Endothelial cell (in vitro differentiated cells): ENCODE measurements around the gene DCAF11. TPM values are rescaled to one million over a fixed set of nuclear protein-coding genes. Genes with fewer than 3 reads are reported as not detected.
A peak's percentile ranks its signal among the peaks of the same experiment; 100 is the strongest.

Experiments
- DNase-seq: peaks from one replicate; pipeline ENCODE4 v3.0.0; 2021; ENCODE audit warnings: low spot score
- H3K27ac Mint-ChIP-seq: one replicate; pipeline ENCODE4 v1.8.0; 2021; ENCODE audit warnings: mixed read lengths, inconsistent platforms; ENCODE audit not compliant: unreplicated experiment
- H3K27me3 Mint-ChIP-seq: one replicate; pipeline ENCODE4 v1.8.0; 2021; ENCODE audit warnings: mild to moderate bottlenecking, moderate library complexity, mixed read lengths, inconsistent platforms; ENCODE audit not compliant: unreplicated experiment
- H3K36me3 Mint-ChIP-seq: one replicate; pipeline ENCODE4 v1.8.0; 2021; ENCODE audit warnings: mild to moderate bottlenecking, low read depth, mixed read lengths, inconsistent platforms; ENCODE audit not compliant: unreplicated experiment
- H3K4me1 Mint-ChIP-seq: one replicate; pipeline ENCODE4 v1.8.0; 2021; ENCODE audit warnings: mild to moderate bottlenecking, mixed read lengths, inconsistent platforms; ENCODE audit not compliant: unreplicated experiment
- H3K4me3 Mint-ChIP-seq: one replicate; pipeline ENCODE4 v1.8.0; 2021; ENCODE audit warnings: mild to moderate bottlenecking, mixed read lengths, inconsistent platforms; ENCODE audit not compliant: unreplicated experiment
- H3K9me3 Mint-ChIP-seq: one replicate; pipeline ENCODE4 v1.8.0; 2021; ENCODE audit warnings: mixed read lengths, inconsistent platforms; ENCODE audit not compliant: unreplicated experiment
- total RNA-seq: library from RNA; stranded (reverse); fragmentation: NEBNext Ultra II Directional; extraction: Animal tissue kit (Norgen Biotek cat#: 25700); gene quantifications from one replicate; pipeline ENCODE4 v1.2.1, GENCODE V29; 2021; ENCODE audit not compliant: unreplicated experiment
- TF ChIP-seq, protein P1 (sequence below): fragments of 200-600 bp; sonication (generic); IDR thresholded peaks from one replicate; pipeline ENCODE4 v1.5.0; 2021; ENCODE audit warnings: antibody characterized with exemption; ENCODE audit not compliant: unreplicated experiment

DCAF11 gene
- total RNA-seq, 1 donor from 2014 or later = 38.2 TPM

DNA sequence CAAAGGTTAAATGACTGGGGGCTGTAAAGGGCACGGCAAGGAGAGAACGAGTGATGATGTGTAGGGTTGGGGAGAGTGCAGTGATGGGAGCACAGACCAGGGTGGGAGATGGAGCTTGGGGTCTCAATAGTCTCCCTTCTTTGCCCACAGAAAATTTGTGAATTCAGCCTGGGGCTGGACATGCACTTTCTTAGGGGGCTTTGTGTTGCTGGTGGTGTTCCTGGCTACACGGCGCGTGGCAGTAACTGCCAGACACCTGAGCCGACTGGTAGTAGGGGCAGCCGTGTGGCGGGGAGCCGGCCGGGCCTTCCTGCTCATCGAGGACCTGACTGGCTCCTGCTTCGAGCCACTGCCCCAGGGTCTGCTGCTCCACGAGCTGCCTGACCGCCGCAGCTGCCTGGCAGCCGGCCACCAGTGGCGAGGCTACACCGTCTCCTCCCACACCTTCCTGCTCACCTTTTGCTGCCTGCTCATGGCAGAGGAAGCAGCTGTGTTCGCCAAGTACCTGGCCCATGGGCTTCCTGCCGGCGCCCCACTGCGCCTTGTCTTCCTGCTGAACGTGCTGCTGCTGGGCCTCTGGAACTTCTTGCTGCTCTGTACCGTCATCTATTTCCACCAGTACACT lies 17.6 kb downstream of the DCAF11 start:
- Mint-ChIP-seq H3K27me3 (peaks cover 11% of the 10 kb centered on the region), H3K4me1 (peaks cover 26% of the 10 kb centered on the region), H3K27ac (no peak overlapping the region), H3K36me3 (peaks cover 6% of the 10 kb centered on the region), H3K4me3 (no peak overlapping the region), H3K9me3 (no peaks in the 10 kb centered on the region)
- no peak for DNase-seq
- TF ChIP-seq, protein P1, sequence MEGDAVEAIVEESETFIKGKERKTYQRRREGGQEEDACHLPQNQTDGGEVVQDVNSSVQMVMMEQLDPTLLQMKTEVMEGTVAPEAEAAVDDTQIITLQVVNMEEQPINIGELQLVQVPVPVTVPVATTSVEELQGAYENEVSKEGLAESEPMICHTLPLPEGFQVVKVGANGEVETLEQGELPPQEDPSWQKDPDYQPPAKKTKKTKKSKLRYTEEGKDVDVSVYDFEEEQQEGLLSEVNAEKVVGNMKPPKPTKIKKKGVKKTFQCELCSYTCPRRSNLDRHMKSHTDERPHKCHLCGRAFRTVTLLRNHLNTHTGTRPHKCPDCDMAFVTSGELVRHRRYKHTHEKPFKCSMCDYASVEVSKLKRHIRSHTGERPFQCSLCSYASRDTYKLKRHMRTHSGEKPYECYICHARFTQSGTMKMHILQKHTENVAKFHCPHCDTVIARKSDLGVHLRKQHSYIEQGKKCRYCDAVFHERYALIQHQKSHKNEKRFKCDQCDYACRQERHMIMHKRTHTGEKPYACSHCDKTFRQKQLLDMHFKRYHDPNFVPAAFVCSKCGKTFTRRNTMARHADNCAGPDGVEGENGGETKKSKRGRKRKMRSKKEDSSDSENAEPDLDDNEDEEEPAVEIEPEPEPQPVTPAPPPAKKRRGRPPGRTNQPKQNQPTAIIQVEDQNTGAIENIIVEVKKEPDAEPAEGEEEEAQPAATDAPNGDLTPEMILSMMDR = no peak

DNA sequence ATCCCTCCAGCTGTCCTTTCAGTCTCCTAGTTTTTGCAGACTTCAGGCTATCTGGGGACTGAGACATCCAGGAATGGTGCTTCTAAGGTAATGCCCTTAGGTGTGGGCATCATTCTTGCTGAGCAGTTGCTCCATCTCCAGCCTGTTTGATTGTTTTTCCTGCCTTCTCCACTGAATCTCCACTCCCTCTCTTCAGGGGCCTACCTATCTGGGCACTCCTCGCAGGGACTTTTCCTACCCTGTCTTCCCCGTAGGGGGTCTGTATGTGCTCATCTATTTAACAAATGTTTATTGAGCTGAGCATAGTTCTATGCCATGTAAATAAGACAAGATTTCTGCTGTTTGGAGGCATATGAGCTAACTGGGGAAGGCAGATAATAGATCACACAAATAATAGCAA lies 18.4 kb downstream of the DCAF11 start:
- H3K4me3 Mint-ChIP-seq = no peak overlapping the region
- H3K27me3 Mint-ChIP-seq = peaks cover 11% of the 10 kb centered on the region
- peaks cover 6% of the 10 kb centered on the region for H3K36me3 Mint-ChIP-seq
- H3K4me1 Mint-ChIP-seq = peaks cover 26% of the 10 kb centered on the region
- H3K27ac Mint-ChIP-seq = no peak overlapping the region
- TF ChIP-seq, protein P1 = no peak
- no peaks in the 10 kb centered on the region for H3K9me3 Mint-ChIP-seq
- no peak for DNase-seq

DNA sequence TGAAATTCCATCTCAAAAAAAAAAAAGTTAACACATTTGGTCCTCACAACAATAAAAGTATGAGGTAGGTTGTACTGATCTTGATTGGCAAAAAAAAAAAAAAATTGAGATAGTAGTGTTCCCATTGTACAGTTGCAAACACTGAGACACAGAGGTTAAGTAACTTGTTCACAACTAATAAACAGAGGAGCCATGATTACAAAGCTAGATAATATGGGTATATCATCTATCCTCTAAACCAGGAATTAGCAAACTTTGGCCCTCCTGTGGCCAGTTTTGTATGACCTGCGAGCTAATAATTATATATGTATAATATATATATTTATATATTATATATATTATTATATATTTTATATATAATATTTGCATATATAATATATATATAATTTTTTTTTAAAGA lies 19.2 kb downstream of the DCAF11 start:
- Mint-ChIP-seq H3K27me3 (peaks cover 13% of the 10 kb centered on the region), H3K27ac (no peak overlapping the region), H3K4me1 (peaks cover 26% of the 10 kb centered on the region), H3K4me3 (no peak overlapping the region), H3K36me3 (peaks cover 6% of the 10 kb centered on the region), H3K9me3 (no peaks in the 10 kb centered on the region)
- TF ChIP-seq, protein P1 = no peak
- no peak for DNase-seq

DNA sequence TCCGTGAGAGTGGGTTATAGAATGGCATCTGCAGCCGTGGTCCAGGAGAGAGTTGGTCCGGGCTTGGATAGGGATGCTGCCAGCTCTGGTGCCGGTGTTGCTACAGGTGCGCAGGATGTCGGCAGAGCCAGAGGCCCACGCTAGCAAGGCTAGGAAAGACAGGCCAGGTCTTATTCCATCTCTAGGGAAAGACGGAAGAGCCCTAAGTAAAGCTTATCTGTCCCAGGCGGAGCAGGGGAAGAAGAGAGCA lies 20.9 kb downstream of the DCAF11 start:
- DNase-seq = no peak
- peak overlapping the region; percentile 83 for H3K27ac Mint-ChIP-seq
- H3K27me3 Mint-ChIP-seq = peaks cover 14% of the 10 kb centered on the region
- H3K4me1 Mint-ChIP-seq = peaks cover 36% of the 10 kb centered on the region
- H3K36me3 Mint-ChIP-seq = peaks cover 18% of the 10 kb centered on the region
- peak overlapping the region; percentile 97 for H3K4me3 Mint-ChIP-seq
- TF ChIP-seq, protein P1 = no peak
- no peaks in the 10 kb centered on the region for H3K9me3 Mint-ChIP-seq

DNA sequence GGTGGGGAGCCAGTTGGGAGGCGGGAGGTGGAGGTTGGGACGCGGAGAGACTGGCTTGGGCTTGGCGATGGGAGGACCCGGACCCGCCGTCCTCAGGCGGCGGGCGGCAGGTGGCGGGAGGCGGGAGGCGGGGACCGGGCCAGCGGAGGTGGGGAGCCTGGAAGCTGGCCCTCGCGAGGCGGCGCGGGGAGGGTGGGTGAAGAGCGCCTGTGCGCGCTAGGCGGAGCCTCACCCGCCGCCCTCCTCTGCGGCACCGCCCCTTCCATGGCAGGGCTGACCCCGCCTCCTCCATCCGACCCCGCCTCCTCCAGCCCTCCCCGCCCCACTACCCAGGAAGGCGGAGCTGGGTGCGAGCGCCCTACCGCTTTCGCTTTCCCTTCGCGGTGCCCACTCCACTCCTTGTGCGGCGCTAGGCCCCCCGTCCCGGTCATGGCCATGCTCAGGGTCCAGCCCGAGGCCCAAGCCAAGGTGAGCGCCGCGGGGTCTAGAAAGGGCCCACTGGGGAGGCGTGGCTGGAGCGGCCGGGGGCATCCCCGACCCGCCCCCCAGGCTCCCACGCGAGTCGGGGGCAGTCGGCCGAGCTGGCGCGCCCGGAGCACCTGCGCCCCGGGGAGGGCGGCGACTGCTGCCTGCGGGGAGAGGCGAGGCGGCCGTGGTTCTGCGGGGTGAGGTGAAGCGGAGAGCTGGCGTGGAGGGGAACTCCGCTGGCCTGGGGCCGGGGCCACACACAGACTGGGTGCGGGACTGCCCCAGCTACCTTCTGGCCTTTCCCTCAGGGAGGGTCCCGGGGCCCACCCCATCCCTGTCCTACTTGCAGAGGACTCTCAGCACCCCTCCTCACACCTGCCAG lies 21.5 kb downstream of the DCAF11 start, which contains the start of gene PSME1:
PSME1 (plus strand) TSS at position 361 of the 850 bp plus-strand sequence; CDS start at position 430, 69 bp downstream.
- peaks cover 32% of the 10 kb centered on the region for H3K4me1 Mint-ChIP-seq
- peaks cover 18% of the 10 kb centered on the region for H3K36me3 Mint-ChIP-seq
- peak within 1 kb of the TSS; percentile 84 for H3K27ac Mint-ChIP-seq
- H3K9me3 Mint-ChIP-seq = no peaks in the 10 kb centered on the region
- peak; percentile 83 for DNase-seq
- peaks cover 14% of the 10 kb centered on the region for H3K27me3 Mint-ChIP-seq
- TF ChIP-seq, protein P1 = no peak
- H3K4me3 Mint-ChIP-seq = peak within 1 kb of the TSS; percentile 97
